Measurements from ENCODE around the gene NADSYN1.

NADSYN1 gene

GRCh38 chr11:71502026-71502425, 49.0 kb downstream of the NADSYN1 start:
- Histone ChIP-seq H3K79me2 (ENCODE audit: insufficient read depth, low read length) (no peaks in the 10 kb centered on the region), H3K4me2 (ENCODE audit: low read depth, low read length, poor library complexity, severe bottlenecking) (no peak overlapping the region), H3F3A (ENCODE audit: insufficient read depth) (no peaks in the 10 kb centered on the region), H3K9me3 (ENCODE audit: insufficient read depth, low read length) (no peaks in the 10 kb centered on the region), H4K20me1 (ENCODE audit: low read depth, low read length) (no peaks in the 10 kb centered on the region), H3K36me3 (ENCODE audit: low read length) (no peaks in the 10 kb centered on the region; the same call in 1 of the 2 replicates), H3K9me2 (replicated peaks; ENCODE audit: insufficient read depth, low read length) (no peaks in the 10 kb centered on the region), H3K9ac (ENCODE audit: low read length) (no peak overlapping the region), H3K27me3 (ENCODE audit: low read length) (no peaks in the 10 kb centered on the region), H3K27ac (ENCODE audit: low read depth, low read length) (no peak overlapping the region), H3K4me3 (ENCODE audit: insufficient read depth, low read length, poor library complexity, severe bottlenecking) (no peak overlapping the region), H2AFZ (ENCODE audit: low read depth, low read length, severe bottlenecking) (no peak overlapping the region)
- TF ChIP-seq CTCF (IDR thresholded peaks at IDR 0.05; ENCODE audit: insufficient read depth, low read length, poor library complexity, severe bottlenecking): no peak
- no peak for TF ChIP-seq EZH2phosphoT487 (conservative IDR thresholded peaks at IDR 0.05; ENCODE audit: low read length)

GRCh38 chr11:71502871-71503435, 50.0 kb downstream of the NADSYN1 start:
- H4K20me1 ChIP-seq (ENCODE audit: low read depth, low read length): no peaks in the 10 kb centered on the region
- no peak for TF ChIP-seq EZH2phosphoT487 (conservative IDR thresholded peaks at IDR 0.05; ENCODE audit: low read length)
- no peak for TF ChIP-seq CTCF (IDR thresholded peaks at IDR 0.05; ENCODE audit: insufficient read depth, low read length, poor library complexity, severe bottlenecking)
- no peaks in the 10 kb centered on the region for H3K9me3 ChIP-seq (ENCODE audit: insufficient read depth, low read length)
- H3K4me2 ChIP-seq (ENCODE audit: low read depth, low read length, poor library complexity, severe bottlenecking): no peak overlapping the region
- no peak overlapping the region for H3K9ac ChIP-seq (ENCODE audit: low read length)
- no peaks in the 10 kb centered on the region for H3K79me2 ChIP-seq (ENCODE audit: insufficient read depth, low read length)
- no peaks in the 10 kb centered on the region for H3F3A ChIP-seq (ENCODE audit: insufficient read depth)
- H3K36me3 ChIP-seq (ENCODE audit: low read length): no peaks in the 10 kb centered on the region; the same call in 1 of the 2 replicates
- no peaks in the 10 kb centered on the region for H3K9me2 ChIP-seq (replicated peaks; ENCODE audit: insufficient read depth, low read length)
- H2AFZ ChIP-seq (ENCODE audit: low read depth, low read length, severe bottlenecking): no peak overlapping the region
- no peak overlapping the region for H3K4me3 ChIP-seq (ENCODE audit: insufficient read depth, low read length, poor library complexity, severe bottlenecking)
- H3K27me3 ChIP-seq (ENCODE audit: low read length): no peaks in the 10 kb centered on the region
- no peak overlapping the region for H3K27ac ChIP-seq (ENCODE audit: low read depth, low read length)

GRCh38 chr11:71504531-71504930, 51.5 kb downstream of the NADSYN1 start:
- no peaks in the 10 kb centered on the region; the same call in 1 of the 2 replicates for H3K9me3 ChIP-seq (ENCODE audit: insufficient read depth, low read length)
- H3K9me2 ChIP-seq (replicated peaks; ENCODE audit: insufficient read depth, low read length): no peaks in the 10 kb centered on the region
- H3F3A ChIP-seq (ENCODE audit: insufficient read depth): no peaks in the 10 kb centered on the region
- H4K20me1 ChIP-seq (ENCODE audit: low read depth, low read length): no peaks in the 10 kb centered on the region
- H3K9ac ChIP-seq (ENCODE audit: low read length): no peak overlapping the region
- H3K4me2 ChIP-seq (ENCODE audit: low read depth, low read length, poor library complexity, severe bottlenecking): no peak overlapping the region
- H3K27me3 ChIP-seq (ENCODE audit: low read length): no peaks in the 10 kb centered on the region
- no peaks in the 10 kb centered on the region for H3K36me3 ChIP-seq (ENCODE audit: low read length)
- H2AFZ ChIP-seq (ENCODE audit: low read depth, low read length, severe bottlenecking): no peak overlapping the region
- TF ChIP-seq CTCF (IDR thresholded peaks at IDR 0.05; ENCODE audit: insufficient read depth, low read length, poor library complexity, severe bottlenecking) (no peak), EZH2phosphoT487 (conservative IDR thresholded peaks at IDR 0.05; ENCODE audit: low read length) (no peak)
- no peak overlapping the region for H3K4me3 ChIP-seq (ENCODE audit: insufficient read depth, low read length, poor library complexity, severe bottlenecking)
- H3K27ac ChIP-seq (ENCODE audit: low read depth, low read length): no peak overlapping the region
- no peaks in the 10 kb centered on the region for H3K79me2 ChIP-seq (ENCODE audit: insufficient read depth, low read length)

All from SU-DHL-6 (cell line).